ENCODE results near the gene CHRNB4. TPM values are rescaled to one million over a fixed set of nuclear protein-coding genes. Genes with fewer than 3 reads are reported as not detected.

CHRNB4 gene
- total and polyA plus RNA-seq, 10 of the 15 experiments (the other 5 are each of a cell fraction or from before 2014, with no cell fraction given), result 0.10 TPM; not detected in 9

- TF ChIP-seq ZBTB40 (IDR thresholded peaks at IDR 0.05; ENCODE audit: borderline replicate concordance) (no peak), HDGF (IDR thresholded peaks at IDR 0.05) (no peak), SREBF1 (IDR thresholded peaks at IDR 0.05; ENCODE audit: low read length) (no peak), NBN (IDR thresholded peaks at IDR 0.05) (no peak), KAT2A (conservative IDR thresholded peaks at IDR 0.05; ENCODE audit: control insufficient read depth, low read depth, low read length) (no peak), TARDBP (IDR thresholded peaks at IDR 0.05; ENCODE audit: borderline replicate concordance) (no peak), CBX5 (IDR thresholded peaks at IDR 0.05; ENCODE audit: low read depth) (no peak), EP300 (IDR thresholded peaks at IDR 0.05; ENCODE audit: borderline replicate concordance in 1 of 2, control insufficient read depth in 1 of 2, low read depth in 2 of 2, low read length in 2 of 2) (no peak), CTCF (IDR thresholded peaks at IDR 0.05 in 2 of 3, conservative IDR thresholded peaks at IDR 0.05 in 1 of 3; ENCODE audit: control insufficient read depth in 2 of 3, extremely low read depth in 1 of 3, insufficient read depth in 1 of 3, low read depth in 3 of 3, low read length in 3 of 3) (peak; percentile 53 to 56 (median 53); a peak in 5 of 6 replicates), MYB (IDR thresholded peaks at IDR 0.05; ENCODE audit: borderline replicate concordance, low read depth, low read length) (no peak), ZBTB11 (CRISPR knock-in tag; IDR thresholded peaks at IDR 0.05) (no peak), MYC (IDR thresholded peaks at IDR 0.05; ENCODE audit: insufficient read depth, insufficient read length, insufficient replicate concordance, low read length, severe bottlenecking) (no peak), SKIL (IDR thresholded peaks at IDR 0.05; ENCODE audit: low read depth, poor library complexity, severe bottlenecking) (no peak), YY1 (IDR thresholded peaks at IDR 0.05; ENCODE audit: low read depth, low read length) (0 out of 2 replicates have a peak, but pooled peaks have one; percentile 14), MAX (IDR thresholded peaks at IDR 0.05; ENCODE audit: low read depth, low read length) (no peak), NR2F1 (conservative IDR thresholded peaks at IDR 0.05) (peak; percentile 34; the same call in 1 of the 2 replicates), RB1 (IDR thresholded peaks at IDR 0.05; ENCODE audit: borderline replicate concordance) (no peak), PML (IDR thresholded peaks at IDR 0.05; ENCODE audit: low read length) (no peak)
These were observed 2.2 kb downstream of the CHRNB4 start (continued) for GRCh38 chr15:78638658-78639314.
